HG03378 (cell line): ENCODE measurements around the gene UEVLD.

Experiments
- ATAC-seq: cut with Tn5 transposase; IDR thresholded peaks from one replicate; pipeline ENCODE4 v1.9.1; 2021; ENCODE audit warnings: mild to moderate bottlenecking, moderate library complexity; ENCODE audit not compliant: unreplicated experiment

The UEVLD gene

GRCh38 chr11:18590571-18590970 lies 2.0 kb upstream of the UEVLD start:
- ATAC-seq, result no peak

GRCh38 chr11:18581825-18582224 lies 6.7 kb downstream of the UEVLD start:
- ATAC-seq, result no peak

- no peak for ATAC-seq
These were observed 8.3 kb downstream of the UEVLD start for GRCh38 chr11:18580113-18580766.

- peak; percentile 64 for ATAC-seq
These were observed 9.4 kb downstream of the UEVLD start for GRCh38 chr11:18578975-18579598.

GRCh38 chr11:18575361-18575760 lies 13.2 kb downstream of the UEVLD start:
- ATAC-seq, result no peak

- ATAC-seq, result no peak
These were observed 21.5 kb downstream of the UEVLD start for GRCh38 chr11:18567081-18567480.

GRCh38 chr11:18566406-18566805 lies 22.1 kb downstream of the UEVLD start:
- no peak for ATAC-seq

- ATAC-seq, result no peak
These were observed 24.4 kb downstream of the UEVLD start for GRCh38 chr11:18564149-18564548.

- no peak for ATAC-seq
These were observed 25.3 kb downstream of the UEVLD start for GRCh38 chr11:18563090-18563730.

GRCh38 chr11:18548001-18548400 lies 40.5 kb downstream of the UEVLD start:
- ATAC-seq, result no peak

GRCh38 chr11:18540207-18541009 lies 48.1 kb downstream of the UEVLD start:
- peak; percentile 55 for ATAC-seq

- no peak for ATAC-seq
These were observed 52.3 kb downstream of the UEVLD start for GRCh38 chr11:18536209-18536608.

- no peak for ATAC-seq
These were observed 54.3 kb downstream of the UEVLD start for GRCh38 chr11:18534245-18534644.

- no peak for ATAC-seq
These were observed 55.2 kb downstream of the UEVLD start for GRCh38 chr11:18533365-18533764.

- no peak for ATAC-seq
These were observed 61.0 kb downstream of the UEVLD start for GRCh38 chr11:18527512-18527911.

- peak; percentile 88 for ATAC-seq
These were observed 61.8 kb downstream of the UEVLD start, which contains the start of gene TSG101 for GRCh38 chr11:18526521-18527296. TSS of gene TSG101 (minus strand) at chr11:18526942. CDS start at chr11:18526816, 126 bp downstream.

- no peak for ATAC-seq
These were observed 62.4 kb downstream of the UEVLD start for GRCh38 chr11:18526130-18526520.

- no peak for ATAC-seq
These were observed 64.3 kb downstream of the UEVLD start for GRCh38 chr11:18524248-18524647.

GRCh38 chr11:18523084-18523483 lies 65.5 kb downstream of the UEVLD start:
- no peak for ATAC-seq

- ATAC-seq, result no peak
These were observed 66.1 kb downstream of the UEVLD start for GRCh38 chr11:18522388-18522787.

GRCh38 chr11:18521122-18521521 lies 67.4 kb downstream of the UEVLD start:
- no peak for ATAC-seq
